ENCODE measurements around the gene GRHPR.
"Not testable (repeated sequence)": the region's sequence is repeated elsewhere in the genome, so short reads cannot be mapped to it uniquely, and the experiment has no call there.

Gene GRHPR

GRCh38 chr9:37397948-37398347 lies 24.5 kb upstream of the GRHPR start:
- H3K27ac ChIP-seq (ENCODE audit: low read depth, low read length); H3K4me1 ChIP-seq (ENCODE audit: control insufficient read depth in 1 of 2, insufficient read depth in 2 of 2, low read length in 2 of 2); H3K36me3 ChIP-seq (ENCODE audit: control insufficient read depth in 1 of 2, insufficient read depth in 2 of 2, low read length in 2 of 2); H3K4me3 ChIP-seq (ENCODE audit: low read depth in 1 of 2, low read length in 2 of 2); H3K9me3 ChIP-seq (ENCODE audit: control insufficient read depth in 1 of 2, low read length in 2 of 2); H3K27me3 ChIP-seq (ENCODE audit: control insufficient read depth in 1 of 2, insufficient read depth in 2 of 2, low read length in 2 of 2); H3K9ac ChIP-seq (ENCODE audit: low read depth in 1 of 2, low read length in 2 of 2): not testable (repeated sequence)

GRCh38 chr9:37398464-37399025 lies 24.0 kb upstream of the GRHPR start:
- Histone ChIP-seq H3K27me3 (ENCODE audit: control insufficient read depth in 1 of 2, insufficient read depth in 2 of 2, low read length in 2 of 2) (no peaks in the 10 kb centered on the region), H3K36me3 (ENCODE audit: control insufficient read depth in 1 of 2, insufficient read depth in 2 of 2, low read length in 2 of 2) (no peaks in the 10 kb centered on the region)

GRCh38 chr9:37399336-37399735 lies 23.2 kb upstream of the GRHPR start:
- H3K9me3 ChIP-seq (ENCODE audit: control insufficient read depth in 1 of 2, low read length in 2 of 2), result no peaks in the 10 kb centered on the region
- no peak overlapping the region for H3K27ac ChIP-seq (ENCODE audit: low read depth, low read length)
- no peaks in the 10 kb centered on the region for H3K27me3 ChIP-seq (ENCODE audit: control insufficient read depth in 1 of 2, insufficient read depth in 2 of 2, low read length in 2 of 2)
- H3K9ac ChIP-seq (ENCODE audit: low read depth in 1 of 2, low read length in 2 of 2), result no peak overlapping the region
- no peaks in the 10 kb centered on the region for H3K4me1 ChIP-seq (ENCODE audit: control insufficient read depth in 1 of 2, insufficient read depth in 2 of 2, low read length in 2 of 2)
- no peak overlapping the region for H3K4me3 ChIP-seq (ENCODE audit: low read depth in 1 of 2, low read length in 2 of 2)
- no peaks in the 10 kb centered on the region for H3K36me3 ChIP-seq (ENCODE audit: control insufficient read depth in 1 of 2, insufficient read depth in 2 of 2, low read length in 2 of 2)

More at GRCh38 chr9:37398464-37399025, 24.0 kb upstream of the GRHPR start:
- H3K27ac ChIP-seq (ENCODE audit: low read depth, low read length), result no peak overlapping the region
- no peaks in the 10 kb centered on the region for H3K4me1 ChIP-seq (ENCODE audit: control insufficient read depth in 1 of 2, insufficient read depth in 2 of 2, low read length in 2 of 2)
- no peaks in the 10 kb centered on the region for H3K9me3 ChIP-seq (ENCODE audit: control insufficient read depth in 1 of 2, low read length in 2 of 2)
- H3K4me3 ChIP-seq (ENCODE audit: low read depth in 1 of 2, low read length in 2 of 2), result no peak overlapping the region
- no peak overlapping the region for H3K9ac ChIP-seq (ENCODE audit: low read depth in 1 of 2, low read length in 2 of 2)

GRCh38 chr9:37404590-37404989 lies 17.9 kb upstream of the GRHPR start:
- no peak overlapping the region for H3K27ac ChIP-seq (ENCODE audit: low read depth, low read length)

GRCh38 chr9:37405350-37405749 lies 17.1 kb upstream of the GRHPR start:
- H3K4me1 ChIP-seq (ENCODE audit: control insufficient read depth in 1 of 2, insufficient read depth in 2 of 2, low read length in 2 of 2), result no peaks in the 10 kb centered on the region
- H3K27me3 ChIP-seq (ENCODE audit: control insufficient read depth in 1 of 2, insufficient read depth in 2 of 2, low read length in 2 of 2), result no peaks in the 10 kb centered on the region
- H3K4me3 ChIP-seq (ENCODE audit: low read depth in 1 of 2, low read length in 2 of 2), result no peak overlapping the region
- no peak overlapping the region for H3K9ac ChIP-seq (ENCODE audit: low read depth in 1 of 2, low read length in 2 of 2)
- H3K9me3 ChIP-seq (ENCODE audit: control insufficient read depth in 1 of 2, low read length in 2 of 2), result no peaks in the 10 kb centered on the region
- no peaks in the 10 kb centered on the region for H3K36me3 ChIP-seq (ENCODE audit: control insufficient read depth in 1 of 2, insufficient read depth in 2 of 2, low read length in 2 of 2)
- H3K27ac ChIP-seq (ENCODE audit: low read depth, low read length), result no peak overlapping the region

More at GRCh38 chr9:37404590-37404989, 17.9 kb upstream of the GRHPR start:
- Histone ChIP-seq H3K27me3 (ENCODE audit: control insufficient read depth in 1 of 2, insufficient read depth in 2 of 2, low read length in 2 of 2) (no peaks in the 10 kb centered on the region), H3K9me3 (ENCODE audit: control insufficient read depth in 1 of 2, low read length in 2 of 2) (no peaks in the 10 kb centered on the region), H3K36me3 (ENCODE audit: control insufficient read depth in 1 of 2, insufficient read depth in 2 of 2, low read length in 2 of 2) (no peaks in the 10 kb centered on the region), H3K4me3 (ENCODE audit: low read depth in 1 of 2, low read length in 2 of 2) (no peak overlapping the region), H3K4me1 (ENCODE audit: control insufficient read depth in 1 of 2, insufficient read depth in 2 of 2, low read length in 2 of 2) (no peaks in the 10 kb centered on the region), H3K9ac (ENCODE audit: low read depth in 1 of 2, low read length in 2 of 2) (no peak overlapping the region)

GRCh38 chr9:37405764-37406380 lies 16.6 kb upstream of the GRHPR start:
- no peak overlapping the region for H3K4me3 ChIP-seq (ENCODE audit: low read depth in 1 of 2, low read length in 2 of 2)
- H3K36me3 ChIP-seq (ENCODE audit: control insufficient read depth in 1 of 2, insufficient read depth in 2 of 2, low read length in 2 of 2), result no peaks in the 10 kb centered on the region
- H3K9ac ChIP-seq (ENCODE audit: low read depth in 1 of 2, low read length in 2 of 2), result no peak overlapping the region
- H3K9me3 ChIP-seq (ENCODE audit: control insufficient read depth in 1 of 2, low read length in 2 of 2), result no peaks in the 10 kb centered on the region
- no peak overlapping the region for H3K27ac ChIP-seq (ENCODE audit: low read depth, low read length)
- no peaks in the 10 kb centered on the region for H3K4me1 ChIP-seq (ENCODE audit: control insufficient read depth in 1 of 2, insufficient read depth in 2 of 2, low read length in 2 of 2)
- no peaks in the 10 kb centered on the region for H3K27me3 ChIP-seq (ENCODE audit: control insufficient read depth in 1 of 2, insufficient read depth in 2 of 2, low read length in 2 of 2)

- no peaks in the 10 kb centered on the region for H3K27me3 ChIP-seq (ENCODE audit: control insufficient read depth in 1 of 2, insufficient read depth in 2 of 2, low read length in 2 of 2)
- H3K36me3 ChIP-seq (ENCODE audit: control insufficient read depth in 1 of 2, insufficient read depth in 2 of 2, low read length in 2 of 2), result no peaks in the 10 kb centered on the region
- H3K4me3 ChIP-seq (ENCODE audit: low read depth in 1 of 2, low read length in 2 of 2), result no peak overlapping the region
- no peak overlapping the region for H3K27ac ChIP-seq (ENCODE audit: low read depth, low read length)
- H3K9ac ChIP-seq (ENCODE audit: low read depth in 1 of 2, low read length in 2 of 2), result no peak overlapping the region
- H3K4me1 ChIP-seq (ENCODE audit: control insufficient read depth in 1 of 2, insufficient read depth in 2 of 2, low read length in 2 of 2), result peaks cover 0 to 6% of the 10 kb centered on the region in 2 donors
- H3K9me3 ChIP-seq (ENCODE audit: control insufficient read depth in 1 of 2, low read length in 2 of 2), result no peaks in the 10 kb centered on the region
These were observed 15.7 kb upstream of the GRHPR start for GRCh38 chr9:37406603-37407401.

GRCh38 chr9:37407468-37407867 lies 15.0 kb upstream of the GRHPR start:
- Histone ChIP-seq H3K4me1 (ENCODE audit: control insufficient read depth in 1 of 2, insufficient read depth in 2 of 2, low read length in 2 of 2) (peaks cover 0 to 6% of the 10 kb centered on the region in 2 donors), H3K9me3 (ENCODE audit: control insufficient read depth in 1 of 2, low read length in 2 of 2) (no peaks in the 10 kb centered on the region), H3K27me3 (ENCODE audit: control insufficient read depth in 1 of 2, insufficient read depth in 2 of 2, low read length in 2 of 2) (no peaks in the 10 kb centered on the region), H3K4me3 (ENCODE audit: low read depth in 1 of 2, low read length in 2 of 2) (no peak overlapping the region), H3K27ac (ENCODE audit: low read depth, low read length) (no peak overlapping the region), H3K36me3 (ENCODE audit: control insufficient read depth in 1 of 2, insufficient read depth in 2 of 2, low read length in 2 of 2) (no peaks in the 10 kb centered on the region), H3K9ac (ENCODE audit: low read depth in 1 of 2, low read length in 2 of 2) (no peak overlapping the region)

- no peaks in the 10 kb centered on the region for H3K9me3 ChIP-seq (ENCODE audit: control insufficient read depth in 1 of 2, low read length in 2 of 2)
- no peak overlapping the region for H3K27ac ChIP-seq (ENCODE audit: low read depth, low read length)
- H3K36me3 ChIP-seq (ENCODE audit: control insufficient read depth in 1 of 2, insufficient read depth in 2 of 2, low read length in 2 of 2), result no peaks in the 10 kb centered on the region
- H3K27me3 ChIP-seq (ENCODE audit: control insufficient read depth in 1 of 2, insufficient read depth in 2 of 2, low read length in 2 of 2), result no peaks in the 10 kb centered on the region
- H3K4me1 ChIP-seq (ENCODE audit: control insufficient read depth in 1 of 2, insufficient read depth in 2 of 2, low read length in 2 of 2), result peaks cover 0 to 6% of the 10 kb centered on the region in 2 donors
- no peak overlapping the region for H3K9ac ChIP-seq (ENCODE audit: low read depth in 1 of 2, low read length in 2 of 2)
- H3K4me3 ChIP-seq (ENCODE audit: low read depth in 1 of 2, low read length in 2 of 2), result no peak overlapping the region
These were observed 13.4 kb upstream of the GRHPR start for GRCh38 chr9:37408933-37409710.

All from duodenal mucosa (tissue), 2 donors.